OCI-LY7 (cell line): ENCODE data around the gene SYNGR1. TPM values are rescaled to one million over a fixed set of nuclear protein-coding genes. Genes with fewer than 3 reads are reported as not detected.

Source experiments
- BruUV-seq: library from RNA; stranded (reverse); fragments of 400-500 nt; replicated peaks from 2 replicates; lab custom pipeline; 2021; lab: Mats Ljungman, UMichigan
- CTCF ChIA-PET: fragments of 300-600 bp; sonication (Branson Sonifier 250); formaldehyde crosslinking; loops from one replicate; lab custom pipeline; 2022; ENCODE audit warnings: antibody characterized with exemption; ENCODE audit not compliant: unreplicated experiment; lab: Charles Lee
- POLR2A ChIA-PET: fragments of 300-600 bp; sonication (Branson Sonifier 250); formaldehyde crosslinking; loops from one replicate; lab custom pipeline; 2022; ENCODE audit warnings: antibody characterized with exemption; lab: Charles Lee
- DNase-seq: peaks from one replicate; pipeline ENCODE4 v3.0.0-alpha.2; 2015; ENCODE audit warnings: low spot score
- H2AFZ ChIP-seq: fragments of 200-600 bp; sonication (generic), shearing (Covaris generic); 2 replicates; pipeline ENCODE4 v1.6.1; 2014; ENCODE audit warnings: mild to moderate bottlenecking, antibody characterized with exemption, low read length, moderate library complexity
- H3K27ac ChIP-seq: fragments of 200-600 bp; sonication (generic); 2 replicates; pipeline ENCODE4 v1.5.1; 2014; ENCODE audit warnings: mixed run types, low read depth, mild to moderate bottlenecking, moderate library complexity, low read length, inconsistent platforms; ENCODE audit not compliant: poor library complexity, severe bottlenecking
- H3K36me3 ChIP-seq: fragments of 200-600 bp; sonication (generic); 2 replicates; pipeline ENCODE4 v1.6.1; 2014; ENCODE audit warnings: mild to moderate bottlenecking, antibody characterized with exemption, low read length, moderate library complexity, mixed read lengths; ENCODE audit not compliant: insufficient read depth
- H3K4me1 ChIP-seq: fragments of 200-600 bp; sonication (generic); 2 replicates; pipeline ENCODE4 v1.5.1; 2014; ENCODE audit warnings: mild to moderate bottlenecking, low read length; ENCODE audit not compliant: insufficient read depth, poor library complexity, severe bottlenecking
- H3K4me2 ChIP-seq: fragments of 200-600 bp; sonication (generic); 2 replicates; pipeline ENCODE4 v1.6.1; 2014; ENCODE audit warnings: mild to moderate bottlenecking, low read length
- H3K4me3 ChIP-seq: fragments of 200-600 bp; sonication (generic); 2 replicates; pipeline ENCODE4 v1.5.1; 2014; ENCODE audit warnings: mild to moderate bottlenecking, low read depth, low read length; ENCODE audit not compliant: poor library complexity, severe bottlenecking
- H3K79me2 ChIP-seq: fragments of 200-600 bp; sonication (generic); 2 replicates; pipeline ENCODE4 v1.6.1; 2016; ENCODE audit warnings: low read depth, mild to moderate bottlenecking, low read length, moderate library complexity, mixed read lengths; ENCODE audit not compliant: insufficient read depth
- H3K9me2 ChIP-seq: fragments of 200-600 bp; sonication (generic); 2 replicates; pipeline ENCODE4 v1.6.1; 2016; ENCODE audit warnings: mild to moderate bottlenecking, low read length, mixed read lengths; ENCODE audit not compliant: insufficient read depth
- H3K9me3 ChIP-seq: fragments of 200-600 bp; sonication (generic); 2 replicates; pipeline ENCODE4 v1.6.1; 2014; ENCODE audit warnings: mild to moderate bottlenecking, mixed run types, low read length, mixed read lengths
- H4K20me1 ChIP-seq: fragments of 200-600 bp; sonication (generic); 2 replicates; pipeline ENCODE4 v1.6.1; 2014; ENCODE audit warnings: mild to moderate bottlenecking, antibody characterized with exemption, low read length, moderate library complexity, mixed read lengths; ENCODE audit not compliant: insufficient read depth
- CTCF ChIP-seq: fragments of 200-600 bp; sonication (generic); conservative IDR thresholded peaks from 2 replicates; pipeline ENCODE4 v1.5.1; 2014; ENCODE audit warnings: mild to moderate bottlenecking, antibody characterized with exemption, low read length, moderate library complexity, mixed read lengths
- EZH2phosphoT487 ChIP-seq: fragments of 200-600 bp; sonication (generic); IDR thresholded peaks from 2 replicates; pipeline ENCODE4 v1.6.1; 2018; ENCODE audit warnings: low read depth, borderline replicate concordance, mild to moderate bottlenecking, mixed run types, antibody characterized with exemption, low read length, moderate library complexity, mixed read lengths
- intact Hi-C: fragments of 100-400 bp; cut with micrococcal nuclease; formaldehyde crosslinking; loops from one replicate; pipeline ENCODE4 v1.10.0; 2022; ENCODE audit not compliant: unreplicated experiment
- total RNA-seq, 2 experiments: library from RNA; depleted of rRNA in 1 of 2; stranded (reverse); fragments of >200 nt in 1 of 2; shearing (Covaris generic) in 1 of 2; gene quantifications; 2 replicates each; pipeline ENCODE4 v1.2.3, GENCODE V29; 2014 to 2022

SYNGR1 gene
- total RNA-seq, 2 experiments from 2014 or later = 10.2 to 23.3 TPM

GRCh38 chr22:39341179-39341578, 8.6 kb upstream of the SYNGR1 start:
- CTCF ChIA-PET = no interaction called here
- intact Hi-C loops = loop anchor here (5.0 to 10.0 kb wide), 3 partner anchors 104 to 186 kb away; no protein-coding TSS in a partner anchor
- DNase-seq = no peak
- TF ChIP-seq EZH2phosphoT487 (no peak), CTCF (no peak)
- POLR2A ChIA-PET = no interaction called here
- BruUV-seq = no TSS peak
- Histone ChIP-seq H2AFZ (no peak overlapping the region), H3K4me1 (peaks cover 5% of the 10 kb centered on the region), H3K9me2 (no peaks in the 10 kb centered on the region), H3K4me3 (no peak overlapping the region), H3K27ac (no peak overlapping the region), H3K9me3 (no peaks in the 10 kb centered on the region), H3K4me2 (no peak overlapping the region), H3K36me3 (no peaks in the 10 kb centered on the region), H4K20me1 (no peaks in the 10 kb centered on the region), H3K79me2 (no peaks in the 10 kb centered on the region)

- intact Hi-C loops = loop anchor here (5.0 to 10.0 kb wide), 3 partner anchors 101 to 184 kb away; no protein-coding TSS in a partner anchor
- TF ChIP-seq EZH2phosphoT487 = no peak
- peak; percentile 92 for TF ChIP-seq CTCF
- no TSS peak for BruUV-seq
- ChIA-PET POLR2A (interaction anchor here (0.6 to 2.5 kb wide), 3 partner anchors 12 to 122 kb away, joined by 3 to 12 read pairs (median 4); no protein-coding TSS in a partner anchor), CTCF (interaction anchor here (1.0 kb wide), 1 partner anchor 185 kb away, joined by 3 read pairs; no protein-coding TSS in a partner anchor)
- H3K36me3 ChIP-seq = no peaks in the 10 kb centered on the region
- DNase-seq = peak; percentile 69
- H3K9me3 ChIP-seq = no peaks in the 10 kb centered on the region
- H3K27ac ChIP-seq = no peak overlapping the region
- no peak overlapping the region for H2AFZ ChIP-seq
- H3K79me2 ChIP-seq = no peaks in the 10 kb centered on the region
- H3K4me1 ChIP-seq = peaks cover 5% of the 10 kb centered on the region
- no peak overlapping the region for H3K4me2 ChIP-seq
- H3K9me2 ChIP-seq = no peaks in the 10 kb centered on the region
- H4K20me1 ChIP-seq = no peaks in the 10 kb centered on the region
- no peak overlapping the region for H3K4me3 ChIP-seq
These were observed 6.3 kb upstream of the SYNGR1 start for GRCh38 chr22:39343259-39344045.
